ENCODE measurements around the gene TMEM25.
"Not testable (repeated sequence)": the region's sequence is repeated elsewhere in the genome, so short reads cannot be mapped to it uniquely, and the experiment has no call there.

TMEM25 gene

DNA sequence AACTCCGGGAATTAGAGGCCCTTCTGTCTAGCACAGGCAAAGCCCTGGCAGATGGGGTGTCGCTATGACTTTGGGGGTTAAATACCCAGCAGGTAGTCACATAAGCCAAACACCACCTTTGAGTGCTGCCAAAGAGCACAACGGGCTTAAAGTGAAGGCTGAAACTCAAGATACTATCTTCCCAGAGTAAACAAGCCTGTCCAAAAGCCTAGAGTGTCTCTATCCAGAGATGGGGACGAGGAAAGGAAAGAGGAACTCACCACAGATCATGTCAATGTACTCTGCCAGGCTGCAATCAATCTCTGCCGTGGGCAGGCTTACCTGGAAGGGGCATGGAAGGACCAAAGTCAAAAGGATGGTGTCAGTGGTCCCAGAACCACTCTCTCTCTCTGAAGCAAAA is 14.5 kb downstream of the TMEM25 start:
- Mint-ChIP-seq H3K27ac (no peak overlapping the region), H3K9me3 (no peaks in the 10 kb centered on the region), H3K27me3 (no peaks in the 10 kb centered on the region), H3K4me1 (ENCODE audit: low read depth) (no peaks in the 10 kb centered on the region), H3K36me3 (ENCODE audit: low read depth) (peaks cover 7% of the 10 kb centered on the region), H3K4me3 (no peak overlapping the region)

DNA sequence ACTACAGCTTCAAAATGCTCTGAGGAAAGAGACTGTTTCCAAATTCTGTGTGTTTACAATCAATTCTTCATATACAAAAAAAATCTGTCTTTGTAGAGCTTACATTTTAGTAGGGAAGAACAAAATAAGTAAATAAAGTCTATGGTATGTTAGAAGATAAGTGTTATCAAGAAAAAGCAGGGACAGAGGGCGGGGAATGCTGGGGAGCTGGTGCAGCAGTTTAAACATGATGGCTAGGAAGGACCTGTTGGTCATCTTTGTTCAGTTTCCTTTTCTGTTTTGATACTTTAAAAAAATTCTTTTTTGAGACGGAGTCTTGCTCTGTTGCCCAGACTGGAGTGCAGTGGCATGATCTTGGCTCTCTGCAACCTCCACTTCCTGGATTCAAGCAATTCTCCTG is 16.1 kb downstream of the TMEM25 start:
- H3K27me3 Mint-ChIP-seq, result no peaks in the 10 kb centered on the region
- no peak overlapping the region for H3K4me3 Mint-ChIP-seq
- H3K4me1 Mint-ChIP-seq (ENCODE audit: low read depth), result no peaks in the 10 kb centered on the region
- H3K9me3 Mint-ChIP-seq, result no peaks in the 10 kb centered on the region
- peaks cover 12% of the 10 kb centered on the region for H3K36me3 Mint-ChIP-seq (ENCODE audit: low read depth)
- H3K27ac Mint-ChIP-seq, result no peak overlapping the region

- H3K27ac Mint-ChIP-seq, result no peak overlapping the region
- H3K36me3 Mint-ChIP-seq (ENCODE audit: low read depth), result peaks cover 27% of the 10 kb centered on the region
- H3K27me3 Mint-ChIP-seq, result no peaks in the 10 kb centered on the region
- no peaks in the 10 kb centered on the region for H3K9me3 Mint-ChIP-seq
- no peak overlapping the region for H3K4me3 Mint-ChIP-seq
- H3K4me1 Mint-ChIP-seq (ENCODE audit: low read depth), result no peaks in the 10 kb centered on the region
Observed at GRCh38 chr11:118552341-118552740, 21.3 kb downstream of the TMEM25 start.

DNA sequence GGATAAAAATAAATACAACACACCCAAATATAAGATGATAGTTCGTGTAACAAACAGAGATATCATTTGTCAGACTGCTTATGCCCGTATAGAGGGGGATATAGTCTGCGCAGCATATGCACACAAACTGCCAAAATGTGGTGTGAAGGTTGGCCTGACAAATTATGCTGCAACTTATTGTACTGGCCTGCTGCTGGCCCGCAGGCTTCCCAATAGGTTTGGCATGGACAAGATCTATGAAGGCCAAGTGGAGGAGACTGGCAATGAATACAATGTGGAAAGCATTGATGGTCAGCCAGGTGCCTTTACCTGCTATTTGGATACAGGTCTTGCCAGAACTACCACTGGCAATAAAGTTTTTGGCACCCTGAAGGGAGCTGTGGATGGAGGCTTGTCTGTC is 29.8 kb downstream of the TMEM25 start:
- Mint-ChIP-seq H3K27me3 (no peaks in the 10 kb centered on the region), H3K27ac (no peak overlapping the region), H3K4me3 (no peak overlapping the region), H3K4me1 (ENCODE audit: low read depth) (peaks cover 16% of the 10 kb centered on the region), H3K36me3 (ENCODE audit: low read depth) (peaks cover 11% of the 10 kb centered on the region), H3K9me3 (no peaks in the 10 kb centered on the region)

DNA sequence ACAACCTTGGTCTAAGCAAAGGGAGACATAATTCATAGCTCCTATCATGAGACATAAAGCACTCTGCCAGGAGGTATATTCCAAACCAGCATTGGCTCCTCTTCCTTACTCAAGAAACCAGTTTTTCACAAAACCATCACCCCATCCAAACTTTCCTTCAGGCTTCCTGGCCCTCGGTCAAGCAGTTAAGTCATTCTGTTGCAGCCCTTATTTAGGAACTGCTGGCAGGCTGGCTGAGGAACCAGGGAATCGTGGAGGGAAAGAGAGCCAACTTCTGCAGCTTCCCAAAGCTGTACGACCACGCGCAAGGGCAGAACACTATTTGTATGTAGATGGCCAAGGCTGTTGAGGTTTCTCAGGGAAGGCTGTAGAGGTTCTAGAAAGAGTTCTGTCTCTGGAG is 34.1 kb downstream of the TMEM25 start:
- peak overlapping the region; percentile 71 for H3K27ac Mint-ChIP-seq
- peak overlapping the region; percentile 62 for H3K4me3 Mint-ChIP-seq
- H3K27me3 Mint-ChIP-seq, result no peaks in the 10 kb centered on the region

GRCh38 chr11:118569670-118570069 is 38.7 kb downstream of the TMEM25 start:
- Mint-ChIP-seq H3K9me3 (no peaks in the 10 kb centered on the region), H3K36me3 (ENCODE audit: low read depth) (peaks cover 5% of the 10 kb centered on the region), H3K4me3 (no peak overlapping the region), H3K4me1 (ENCODE audit: low read depth) (peaks cover 42% of the 10 kb centered on the region), H3K27me3 (no peaks in the 10 kb centered on the region), H3K27ac (no peak overlapping the region)

More for the DNA sequence above, 34.1 kb downstream of the TMEM25 start:
- Mint-ChIP-seq H3K4me1 (ENCODE audit: low read depth) (peaks cover 19% of the 10 kb centered on the region), H3K36me3 (ENCODE audit: low read depth) (peaks cover 3% of the 10 kb centered on the region), H3K9me3 (no peaks in the 10 kb centered on the region)

DNA sequence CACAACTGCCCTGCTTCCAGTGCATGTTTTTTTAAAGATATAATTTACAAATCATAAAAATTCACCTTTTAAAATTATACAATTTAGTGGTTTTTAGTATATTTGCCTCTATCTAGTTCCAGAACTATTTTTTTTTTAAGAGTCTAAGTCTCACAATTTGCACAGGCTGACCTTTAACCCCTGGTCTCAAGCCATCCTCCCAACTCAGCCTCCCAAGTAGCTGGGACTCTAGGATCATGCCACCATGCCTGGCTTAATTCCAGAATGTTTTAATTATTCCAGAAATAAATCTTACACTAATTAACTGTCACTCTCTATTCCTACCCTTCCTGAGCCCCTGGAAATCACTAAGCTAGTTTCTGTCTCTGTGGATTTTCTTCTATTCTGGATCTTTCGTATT is 39.8 kb downstream of the TMEM25 start:
- Mint-ChIP-seq H3K9me3 (no peaks in the 10 kb centered on the region), H3K36me3 (ENCODE audit: low read depth) (peaks cover 10% of the 10 kb centered on the region), H3K27me3 (no peaks in the 10 kb centered on the region), H3K27ac (no peak overlapping the region), H3K4me3 (peak overlapping the region; percentile 100), H3K4me1 (ENCODE audit: low read depth) (peaks cover 46% of the 10 kb centered on the region)

DNA sequence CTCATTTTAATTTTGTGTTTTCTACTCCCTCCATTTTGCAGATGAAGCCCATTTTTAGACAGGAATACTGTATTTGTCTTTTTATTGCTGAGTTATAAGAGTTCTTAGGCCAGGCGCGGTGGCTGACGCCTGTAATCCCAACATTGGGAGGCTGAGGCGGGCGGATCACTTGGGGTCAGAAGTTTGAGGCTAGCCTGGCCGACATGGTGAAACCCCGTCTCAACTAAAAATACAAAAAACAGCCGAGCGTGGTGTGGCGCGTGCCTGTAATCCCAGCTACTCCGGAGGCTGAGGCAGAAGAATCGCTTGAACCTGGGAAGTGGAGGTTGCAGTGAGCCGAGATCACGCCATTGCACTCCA is 40.7 kb downstream of the TMEM25 start:
- peaks cover 14% of the 10 kb centered on the region for H3K36me3 Mint-ChIP-seq (ENCODE audit: low read depth)
- H3K4me3 Mint-ChIP-seq, result peak overlapping the region; percentile 100
- not testable (repeated sequence) for H3K27me3 Mint-ChIP-seq, H3K9me3 Mint-ChIP-seq
- H3K27ac Mint-ChIP-seq, result peak overlapping the region; percentile 96
- H3K4me1 Mint-ChIP-seq (ENCODE audit: low read depth), result peaks cover 50% of the 10 kb centered on the region

DNA sequence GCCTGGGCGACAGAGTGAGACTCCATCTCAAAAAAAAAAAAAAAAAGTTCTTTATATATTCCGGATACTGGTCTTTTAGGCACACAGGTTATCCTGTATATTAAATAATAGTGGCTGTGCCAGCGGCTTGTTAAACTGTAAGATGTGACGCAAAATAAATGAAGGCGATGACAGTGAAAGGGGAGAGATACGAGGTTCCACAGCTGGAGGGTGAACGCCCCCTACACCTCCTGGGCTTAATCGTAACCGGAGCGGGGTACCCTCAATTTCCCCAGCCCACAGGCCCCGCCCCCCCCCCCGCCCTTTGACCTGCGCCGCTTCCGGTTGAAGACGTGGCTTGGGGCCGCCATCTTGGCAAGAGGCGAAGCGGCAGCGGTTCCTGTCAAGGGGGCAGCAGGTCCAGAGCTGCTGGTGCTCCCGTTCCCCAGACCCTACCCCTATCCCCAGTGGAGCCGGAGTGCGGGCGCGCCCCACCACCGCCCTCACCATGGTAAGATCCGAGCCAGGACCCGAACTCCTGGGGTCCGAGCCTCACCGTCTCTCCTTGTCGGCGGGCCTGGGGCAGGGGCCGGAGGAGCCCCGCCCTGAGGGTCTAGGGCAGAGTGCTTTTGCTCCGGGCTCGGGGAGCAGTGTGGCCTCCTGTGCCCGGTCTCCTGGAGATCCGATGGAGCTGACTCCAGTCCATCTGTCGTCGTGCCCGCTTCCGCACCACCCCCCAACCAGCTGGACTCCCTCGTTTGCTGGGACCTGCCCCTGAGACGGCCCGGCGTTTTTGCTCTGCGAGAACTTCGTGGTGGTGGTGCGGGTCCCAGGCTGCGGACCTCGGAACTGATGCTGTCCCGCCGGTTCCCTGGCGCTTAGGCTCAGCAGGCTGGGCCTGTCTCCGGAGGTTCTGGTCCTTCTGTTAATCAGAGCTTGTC is 41.3 kb downstream of the TMEM25 start, which contains the start of gene ARCN1:
ARCN1 (plus strand) TSS at position 349 of the 920 bp plus-strand sequence; CDS start at position 488, 139 bp downstream.
- Mint-ChIP-seq H3K4me3 (peak within 1 kb of the TSS; percentile 100), H3K9me3 (no peaks in the 10 kb centered on the region), H3K27me3 (no peaks in the 10 kb centered on the region), H3K27ac (peak within 1 kb of the TSS; percentile 96), H3K4me1 (ENCODE audit: low read depth) (peaks cover 53% of the 10 kb centered on the region), H3K36me3 (ENCODE audit: low read depth) (peaks cover 16% of the 10 kb centered on the region)

GRCh38 chr11:118572981-118573550 is 42.1 kb downstream of the TMEM25 start:
- Mint-ChIP-seq H3K4me1 (ENCODE audit: low read depth) (peaks cover 57% of the 10 kb centered on the region), H3K36me3 (ENCODE audit: low read depth) (peaks cover 21% of the 10 kb centered on the region), H3K27ac (peak overlapping the region; percentile 96), H3K4me3 (peak overlapping the region; percentile 100), H3K9me3 (no peaks in the 10 kb centered on the region), H3K27me3 (no peaks in the 10 kb centered on the region)

DNA sequence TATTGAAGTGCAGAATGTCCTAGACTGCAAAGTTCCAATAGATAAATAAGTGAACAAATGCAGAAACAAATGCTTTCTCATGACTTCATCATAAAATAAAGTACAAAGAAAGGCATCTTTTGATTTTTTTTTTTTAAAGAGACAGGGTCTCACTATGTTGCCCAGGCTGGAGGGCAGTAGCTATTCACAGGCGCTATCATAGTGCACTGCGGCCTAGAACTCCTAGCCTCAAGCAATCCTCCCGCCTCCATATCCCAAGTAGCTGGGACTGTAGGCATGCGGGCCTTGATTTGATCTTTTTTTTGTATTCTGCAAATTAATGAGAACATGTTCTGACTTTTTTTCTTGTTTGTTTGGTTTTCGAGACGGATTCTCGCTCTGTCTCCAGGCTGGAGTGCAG is 43.6 kb downstream of the TMEM25 start:
- Mint-ChIP-seq H3K4me1 (ENCODE audit: low read depth) (peaks cover 66% of the 10 kb centered on the region), H3K9me3 (no peaks in the 10 kb centered on the region), H3K4me3 (peak overlapping the region; percentile 41), H3K36me3 (ENCODE audit: low read depth) (peaks cover 25% of the 10 kb centered on the region), H3K27me3 (no peaks in the 10 kb centered on the region), H3K27ac (no peak overlapping the region)

GRCh38 chr11:118577995-118578394 is 47.0 kb downstream of the TMEM25 start:
- not testable (repeated sequence) for H3K4me3 Mint-ChIP-seq, H3K27ac Mint-ChIP-seq, H3K9me3 Mint-ChIP-seq, H3K27me3 Mint-ChIP-seq
- Mint-ChIP-seq H3K4me1 (ENCODE audit: low read depth) (peaks cover 50% of the 10 kb centered on the region), H3K36me3 (ENCODE audit: low read depth) (peaks cover 34% of the 10 kb centered on the region)

- Mint-ChIP-seq H3K9me3 (no peaks in the 10 kb centered on the region), H3K36me3 (ENCODE audit: low read depth) (peaks cover 49% of the 10 kb centered on the region), H3K4me1 (ENCODE audit: low read depth) (peaks cover 21% of the 10 kb centered on the region), H3K27ac (no peak overlapping the region), H3K4me3 (no peak overlapping the region), H3K27me3 (no peaks in the 10 kb centered on the region)
Observed at GRCh38 chr11:118581057-118581456, 50.1 kb downstream of the TMEM25 start.
